ENCODE measurements around the gene CLIC4.

- TF ChIP-seq, protein P1, sequence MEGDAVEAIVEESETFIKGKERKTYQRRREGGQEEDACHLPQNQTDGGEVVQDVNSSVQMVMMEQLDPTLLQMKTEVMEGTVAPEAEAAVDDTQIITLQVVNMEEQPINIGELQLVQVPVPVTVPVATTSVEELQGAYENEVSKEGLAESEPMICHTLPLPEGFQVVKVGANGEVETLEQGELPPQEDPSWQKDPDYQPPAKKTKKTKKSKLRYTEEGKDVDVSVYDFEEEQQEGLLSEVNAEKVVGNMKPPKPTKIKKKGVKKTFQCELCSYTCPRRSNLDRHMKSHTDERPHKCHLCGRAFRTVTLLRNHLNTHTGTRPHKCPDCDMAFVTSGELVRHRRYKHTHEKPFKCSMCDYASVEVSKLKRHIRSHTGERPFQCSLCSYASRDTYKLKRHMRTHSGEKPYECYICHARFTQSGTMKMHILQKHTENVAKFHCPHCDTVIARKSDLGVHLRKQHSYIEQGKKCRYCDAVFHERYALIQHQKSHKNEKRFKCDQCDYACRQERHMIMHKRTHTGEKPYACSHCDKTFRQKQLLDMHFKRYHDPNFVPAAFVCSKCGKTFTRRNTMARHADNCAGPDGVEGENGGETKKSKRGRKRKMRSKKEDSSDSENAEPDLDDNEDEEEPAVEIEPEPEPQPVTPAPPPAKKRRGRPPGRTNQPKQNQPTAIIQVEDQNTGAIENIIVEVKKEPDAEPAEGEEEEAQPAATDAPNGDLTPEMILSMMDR (IDR thresholded peaks at IDR 0.05): no peak
- no peak for TF ChIP-seq POLR2A (IDR thresholded peaks at IDR 0.05)
These were observed 40.6 kb upstream of the CLIC4 start for GRCh38 chr1:24704411-24705259.
